Right hindlimb (tissue), 1 donor: ENCODE data around the gene ERFE.

ENCODE experiments used
- DNase-seq: peaks from one replicate; pipeline ENCODE4 v3.0.0-alpha.2; 2018

The ERFE gene

DNA sequence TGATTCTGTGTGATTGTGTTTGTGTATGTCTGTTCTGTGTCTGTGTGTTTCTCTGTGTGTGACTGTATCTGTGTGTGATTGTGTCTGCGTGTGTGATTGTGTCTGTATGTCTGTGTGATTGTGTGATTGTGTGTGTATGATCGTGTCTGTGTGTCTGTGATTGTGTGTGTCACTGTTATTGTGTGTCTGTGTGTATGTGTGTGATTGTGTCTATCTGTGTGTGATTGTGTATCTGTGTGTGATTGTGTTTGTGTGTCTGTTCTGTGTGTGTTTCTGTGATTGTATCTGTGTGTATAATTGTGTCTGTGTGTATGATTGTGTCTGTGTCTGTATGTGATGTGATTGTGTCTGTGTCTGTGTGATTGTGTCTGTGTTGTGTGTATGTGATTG is 32.0 kb upstream of the ERFE start:
- DNase-seq = no peak

DNA sequence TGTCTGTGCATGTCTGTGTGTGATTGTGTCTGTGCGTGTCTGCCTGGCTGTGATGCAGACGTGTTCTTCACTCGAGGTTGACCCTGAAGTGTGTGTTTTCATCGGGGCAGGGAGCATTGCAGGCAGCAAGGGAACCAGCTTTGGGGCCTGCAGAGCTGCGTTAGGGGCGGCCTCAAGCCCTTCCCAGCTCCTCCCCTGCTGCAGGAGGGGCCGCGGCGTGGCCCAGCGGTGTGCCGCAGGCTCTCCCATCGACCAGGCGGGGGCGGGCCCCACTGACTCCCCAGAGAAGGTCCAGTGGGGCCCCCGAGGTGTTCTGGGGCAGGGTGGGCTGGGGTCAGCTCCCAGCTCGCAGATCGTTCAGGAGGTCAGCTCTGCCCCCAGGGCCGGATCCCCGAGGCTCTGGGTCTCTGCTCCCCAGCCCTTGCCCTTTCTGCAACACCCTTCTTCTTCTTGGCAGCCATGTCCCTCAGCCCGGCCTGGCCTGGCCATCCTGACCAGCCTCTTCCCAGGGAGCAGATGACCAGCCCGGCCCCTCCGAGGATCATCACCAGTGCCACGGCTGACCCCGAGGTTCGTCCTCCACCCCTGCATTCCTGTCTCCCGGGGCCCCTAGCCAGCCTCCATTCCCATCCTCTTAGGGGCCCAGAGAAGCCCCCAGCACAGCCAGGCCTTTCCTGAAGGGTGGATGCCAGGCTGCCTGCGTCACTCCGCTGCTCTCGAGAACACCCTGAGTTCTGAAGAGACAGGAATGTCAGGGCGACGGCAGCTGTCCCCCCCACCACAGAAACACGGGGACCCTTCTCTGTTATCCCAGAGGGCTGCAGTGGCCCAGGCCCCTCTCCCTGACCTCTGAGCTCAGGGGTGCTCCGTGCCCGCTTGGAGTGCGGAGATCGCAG is 31.4 kb upstream of the ERFE start:
- peak; percentile 80 for DNase-seq

DNA sequence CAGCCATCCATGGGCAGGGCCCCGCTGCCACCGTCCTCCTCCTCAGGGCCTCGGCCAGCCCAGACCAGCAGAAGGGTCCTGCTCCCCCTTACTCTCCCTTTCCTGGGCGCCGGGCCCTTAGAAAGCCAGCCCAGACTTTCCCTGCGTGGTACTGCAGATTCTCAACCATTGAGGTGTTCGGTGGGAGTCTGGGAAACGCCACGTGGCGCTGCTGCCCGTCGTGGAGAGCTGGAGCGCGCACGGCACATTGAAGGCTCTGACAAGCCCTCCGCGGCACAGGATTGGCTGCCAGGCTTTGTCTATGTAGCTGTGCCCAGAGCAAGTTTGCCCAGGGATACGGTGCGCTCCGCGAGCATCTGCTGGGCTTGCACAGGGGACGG is 30.7 kb upstream of the ERFE start:
- DNase-seq = no peak

DNA sequence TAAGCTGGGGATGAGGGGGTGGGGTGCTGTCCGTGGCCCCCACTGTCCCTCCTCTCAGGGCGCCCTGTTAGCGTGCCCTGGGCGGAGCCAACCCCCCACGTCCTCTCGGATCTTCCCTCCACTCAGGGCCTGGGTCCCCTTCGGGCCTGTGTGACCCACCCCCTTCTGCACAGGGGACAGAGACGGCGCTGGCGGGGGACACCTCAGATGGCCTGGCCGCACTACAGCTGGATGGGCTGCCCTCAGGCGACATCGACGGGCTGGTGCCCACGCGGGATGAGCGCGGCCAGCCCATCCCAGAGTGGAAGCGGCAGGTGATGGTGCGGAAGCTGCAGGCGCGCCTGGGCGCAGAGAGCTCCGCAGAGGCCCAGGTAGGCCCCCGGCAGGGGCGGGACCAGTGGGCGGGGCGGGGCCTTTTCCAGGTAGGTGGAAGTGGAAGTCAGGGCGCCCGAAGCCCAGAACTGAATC is 30.2 kb upstream of the ERFE start:
- DNase-seq = peak; percentile 22

DNA sequence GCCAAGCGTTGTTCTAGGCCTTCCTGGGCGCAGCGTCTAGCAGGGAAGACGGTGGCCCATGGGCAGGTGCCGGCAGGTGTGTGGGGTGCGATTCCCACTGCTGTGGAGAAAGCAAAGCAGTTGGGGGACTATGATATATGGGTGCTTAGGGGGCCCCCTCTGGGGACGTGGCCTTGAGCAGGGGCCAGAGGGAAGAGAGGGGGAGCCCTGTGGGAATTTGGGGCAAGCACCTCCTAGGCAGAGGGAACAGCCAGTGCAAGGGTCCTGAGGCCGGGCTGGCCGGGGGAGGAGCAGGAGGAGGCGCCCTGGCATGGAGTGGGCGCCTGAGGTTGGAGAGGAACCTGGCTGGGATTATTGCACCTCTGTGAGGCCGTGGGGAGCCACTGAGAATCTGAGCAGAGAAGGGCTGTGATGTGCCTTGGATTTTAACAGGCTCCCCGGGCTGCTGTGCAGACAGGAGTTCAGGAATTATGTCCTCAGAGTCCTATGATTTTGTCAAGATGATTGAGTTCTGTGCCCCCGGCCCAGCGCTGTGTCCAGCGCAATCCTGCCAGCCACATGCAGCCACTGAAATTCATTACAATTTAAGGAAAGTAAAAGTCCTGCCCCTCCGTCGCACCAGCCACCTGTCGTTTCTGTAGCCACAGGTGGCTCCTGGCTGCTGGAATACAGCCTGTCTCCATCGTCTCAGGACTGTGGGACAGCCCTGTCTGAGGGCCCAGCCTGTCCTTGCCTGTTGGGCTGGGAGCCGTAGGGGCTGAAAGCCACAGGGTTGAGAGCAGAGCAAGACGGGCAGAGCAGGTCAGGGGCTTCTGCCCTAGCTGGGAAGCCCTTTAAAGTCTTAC is 29.4 kb upstream of the ERFE start:
- DNase-seq = peak; percentile 15

DNA sequence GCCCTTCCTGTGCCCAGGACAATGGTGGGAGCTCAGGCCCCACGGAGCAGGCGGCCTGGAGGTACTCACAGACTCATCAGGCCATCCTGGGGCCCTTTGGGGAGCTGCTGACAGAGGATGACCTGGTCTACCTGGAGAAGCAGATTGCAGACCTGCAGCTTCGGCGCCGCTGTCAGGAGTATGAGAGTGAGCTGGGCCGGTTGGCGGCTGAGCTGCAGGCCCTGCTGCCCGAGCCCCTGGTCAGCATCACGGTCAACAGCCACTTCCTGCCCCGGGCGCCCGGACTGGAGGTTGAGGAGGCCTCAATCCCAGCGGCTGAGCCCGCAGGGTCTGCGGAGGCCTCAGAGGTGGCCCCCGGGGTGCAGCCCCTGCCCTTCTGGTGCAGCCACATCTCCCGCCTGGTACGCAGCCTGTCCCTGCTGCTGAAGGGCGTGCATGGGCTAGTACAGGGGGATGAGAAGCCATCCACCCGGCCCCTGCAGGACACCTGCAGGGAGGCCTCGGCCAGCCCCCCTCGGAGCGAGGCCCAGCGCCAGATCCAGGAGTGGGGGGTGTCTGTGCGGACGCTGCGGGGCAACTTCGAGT is 28.6 kb upstream of the ERFE start:
- DNase-seq = peak; percentile 7

DNA sequence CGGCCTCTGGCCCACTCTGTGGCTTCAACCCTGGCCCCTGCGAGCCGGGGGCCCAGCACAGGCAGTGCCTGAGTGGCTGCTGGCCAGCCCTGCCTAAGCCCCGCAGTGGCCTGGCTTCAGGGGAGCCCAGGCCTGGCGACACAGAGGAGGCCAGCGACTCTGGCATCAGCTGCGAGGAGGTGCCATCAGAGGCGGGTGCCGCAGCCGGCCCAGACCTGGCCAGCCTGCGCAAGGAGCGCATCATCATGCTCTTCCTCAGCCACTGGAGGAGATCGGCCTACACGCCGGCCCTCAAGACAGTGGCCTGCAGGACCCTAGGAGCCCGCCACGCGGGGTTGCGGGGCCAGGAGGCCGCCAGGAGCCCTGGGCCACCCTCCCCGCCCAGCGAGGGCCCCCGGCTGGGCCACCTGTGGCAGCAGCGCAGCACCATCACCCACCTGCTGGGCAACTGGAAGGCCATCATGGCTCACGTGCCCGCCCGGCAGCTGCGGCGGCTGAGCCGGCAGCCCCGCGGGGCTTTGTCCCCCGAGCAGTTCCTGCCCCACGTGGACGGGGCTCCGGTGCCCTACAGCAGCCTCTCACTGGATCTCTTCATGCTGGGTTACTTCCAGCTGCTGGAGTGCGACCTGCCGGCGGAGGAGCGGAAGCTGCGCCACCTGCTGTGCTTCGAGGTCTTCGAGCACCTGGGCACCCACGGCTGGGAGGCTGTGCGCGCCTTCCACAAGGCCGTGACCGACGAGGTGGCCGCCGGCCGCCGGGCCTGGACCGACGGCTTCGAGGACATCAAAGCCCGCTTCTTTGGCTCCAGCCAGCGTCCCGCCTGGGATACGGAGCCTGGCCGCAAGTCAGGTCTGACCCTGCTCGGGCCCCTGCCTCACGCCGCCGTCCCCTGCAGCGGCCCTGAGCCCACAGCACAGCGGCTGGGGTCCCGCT is 27.8 kb upstream of the ERFE start:
- DNase-seq = peak; percentile 13

DNA sequence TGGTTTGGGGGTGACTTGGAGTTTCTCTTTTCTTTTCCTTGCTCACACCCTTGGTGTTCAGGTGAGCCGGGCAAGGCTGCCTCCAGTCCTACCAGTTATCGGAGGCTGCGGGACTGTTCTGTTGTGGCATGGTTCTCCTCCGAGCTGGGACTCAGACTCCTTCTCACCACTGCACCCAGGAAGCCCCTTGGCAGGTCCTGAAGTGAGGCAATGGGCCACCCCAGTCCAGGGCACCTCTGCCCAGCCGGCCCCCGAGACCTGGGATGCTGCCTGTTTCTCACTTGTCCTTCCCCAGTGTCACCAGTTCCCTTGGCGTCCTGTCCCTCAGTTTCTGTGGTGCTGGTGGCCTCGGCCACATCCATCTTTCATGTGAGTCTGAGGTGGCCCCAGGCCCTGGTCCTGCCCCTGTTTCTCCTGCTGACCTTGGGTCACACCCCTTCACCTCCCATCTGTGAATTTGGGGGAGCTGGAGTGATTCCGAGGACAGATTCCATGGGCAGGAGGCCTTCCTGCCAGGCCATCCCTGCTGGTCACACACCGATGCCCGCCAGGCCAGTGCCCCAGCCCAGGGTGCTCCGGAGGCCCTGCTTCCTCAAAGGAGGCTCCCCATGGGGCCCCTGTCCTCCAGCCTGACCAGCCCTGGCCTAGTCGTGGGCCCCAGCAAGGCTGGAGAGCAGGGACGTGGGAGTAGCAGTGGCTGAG is 26.9 kb upstream of the ERFE start:
- peak; percentile 15 for DNase-seq

DNA sequence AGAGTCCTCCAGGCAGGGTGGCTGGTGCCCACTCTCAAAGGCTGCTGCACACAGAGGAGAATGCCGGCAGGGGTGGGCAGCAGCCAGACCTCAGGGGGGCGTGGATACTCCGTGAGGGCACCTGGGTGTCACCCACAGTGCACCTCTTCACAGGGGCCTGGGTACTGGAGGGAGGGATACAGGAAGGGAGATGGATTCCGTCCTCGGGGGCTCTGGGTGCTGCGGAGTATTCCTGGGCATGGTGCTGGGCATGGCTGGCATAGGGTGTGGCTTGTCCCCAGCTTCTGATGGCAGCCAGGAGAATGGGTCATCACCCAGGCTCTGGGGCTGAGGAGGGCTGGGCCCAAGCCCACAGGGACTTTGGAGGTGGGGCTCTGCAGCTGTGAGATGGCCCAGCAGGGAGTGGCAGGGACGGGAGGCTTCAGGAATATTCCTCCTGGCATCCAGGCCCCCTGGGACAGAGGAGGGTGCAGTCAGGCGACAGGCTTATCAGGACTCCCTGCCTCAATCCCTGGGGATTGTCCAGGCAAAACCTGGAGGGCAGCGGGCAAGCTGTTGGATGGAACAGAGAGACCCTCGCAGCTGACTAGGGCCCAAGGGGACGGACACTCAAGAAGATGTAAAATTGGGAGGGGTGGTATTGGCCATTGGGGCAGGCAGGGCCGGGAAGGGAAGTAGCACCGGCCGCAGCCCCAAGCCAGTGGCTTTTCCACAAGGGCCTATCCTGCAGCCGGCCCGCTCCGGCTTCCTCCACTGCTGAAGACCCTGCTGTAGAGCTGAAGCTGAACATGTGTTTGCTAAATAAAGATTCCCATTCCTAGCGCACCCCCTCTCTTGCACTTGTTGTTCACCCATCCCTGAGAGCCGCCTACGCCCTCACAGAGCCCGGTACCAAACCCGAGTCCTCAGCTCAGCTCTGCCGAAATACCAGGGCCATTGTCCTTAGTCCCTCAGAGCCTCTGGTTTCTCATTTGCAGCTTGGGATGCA is 26.0 kb upstream of the ERFE start:
- peak; percentile 16 for DNase-seq

DNA sequence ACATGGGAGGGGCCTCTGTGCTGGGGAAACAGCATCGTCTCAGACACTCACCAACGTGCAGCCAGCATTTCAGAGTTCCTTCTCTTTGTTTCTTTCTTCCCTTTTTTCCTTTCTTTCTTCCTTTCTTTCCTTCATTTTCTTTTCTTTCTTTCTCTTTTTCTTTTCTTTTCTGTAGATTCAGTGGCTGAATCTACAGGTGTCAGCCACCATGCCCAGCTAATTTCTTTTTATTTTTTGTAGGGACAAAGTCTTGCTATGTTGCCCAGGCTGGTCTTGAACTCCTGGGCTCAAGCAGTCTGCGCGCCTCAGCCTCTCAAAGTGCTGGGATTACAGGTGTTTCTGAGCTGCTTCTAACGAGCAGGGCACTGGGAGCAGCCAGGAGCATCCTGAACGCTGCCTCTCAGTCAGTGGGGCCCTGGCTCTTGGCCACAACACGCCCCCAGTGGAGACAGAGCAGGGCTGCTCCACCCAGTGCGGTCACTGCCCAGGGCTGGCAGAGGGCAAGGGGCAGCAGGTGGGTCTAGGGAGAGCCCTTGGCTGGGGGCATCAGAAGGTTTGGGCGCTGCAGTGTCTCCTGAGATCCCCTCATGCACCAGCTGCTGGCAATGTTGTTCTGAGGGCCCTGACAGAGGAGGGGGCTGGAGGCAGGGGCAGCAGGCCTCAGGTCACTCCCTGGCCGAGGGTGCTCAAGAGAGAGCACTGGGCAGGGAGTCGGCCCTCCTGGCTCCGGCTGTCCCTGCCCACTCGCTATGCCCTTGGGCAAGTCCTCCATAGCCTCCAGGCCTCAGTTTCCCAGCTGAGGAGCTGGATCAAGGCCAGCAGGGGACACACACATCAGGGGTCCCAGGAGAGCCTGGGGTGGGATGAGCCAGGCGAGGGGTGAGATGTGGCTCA is 25.0 kb upstream of the ERFE start:
- DNase-seq = peak; percentile 20

DNA sequence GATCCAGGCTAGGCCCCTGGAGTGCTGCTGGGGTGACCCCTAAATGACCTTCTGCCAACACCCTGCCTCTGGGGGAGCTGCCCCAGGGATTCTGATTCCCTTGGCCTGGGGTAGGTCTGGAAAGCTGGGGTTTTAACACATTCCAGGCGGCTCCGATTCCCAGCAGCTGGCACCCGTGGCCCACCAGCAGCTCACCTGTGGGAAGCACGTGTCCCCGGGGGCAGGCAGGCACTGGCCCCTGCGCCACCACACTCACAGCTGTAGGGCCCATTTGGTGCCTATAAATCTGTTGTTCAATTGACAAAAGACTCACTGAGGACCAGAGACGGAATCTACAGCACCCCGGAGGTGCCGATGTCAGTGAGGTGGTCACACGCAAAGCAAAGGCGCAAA is 24.4 kb upstream of the ERFE start:
- DNase-seq = no peak

DNA sequence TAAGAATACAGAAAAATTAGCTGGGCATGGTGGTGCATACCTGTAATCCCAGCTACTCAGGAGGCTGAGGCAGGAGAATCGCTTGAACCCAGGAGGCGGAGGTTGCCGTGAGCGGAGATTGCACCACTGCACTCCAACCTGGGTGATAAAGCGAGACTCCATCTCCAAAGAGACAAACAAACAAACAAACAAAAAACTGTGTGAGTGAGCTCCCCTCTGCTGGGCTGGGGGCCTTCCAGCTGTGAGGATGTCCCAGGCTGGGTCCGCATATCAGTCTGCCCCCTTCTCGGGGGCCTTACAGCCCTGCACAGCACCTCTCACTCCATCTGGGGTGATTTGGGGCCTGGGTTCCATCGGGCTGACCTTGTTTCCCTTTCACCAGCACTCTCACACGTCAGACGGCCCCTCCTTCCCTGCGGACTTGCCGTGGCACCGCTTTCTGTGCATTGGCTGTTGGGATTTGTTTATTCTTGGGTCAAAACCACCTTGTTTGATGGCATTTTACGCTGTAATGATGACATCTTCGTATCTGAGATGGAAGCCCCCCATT is 23.1 kb upstream of the ERFE start:
- no peak for DNase-seq

DNA sequence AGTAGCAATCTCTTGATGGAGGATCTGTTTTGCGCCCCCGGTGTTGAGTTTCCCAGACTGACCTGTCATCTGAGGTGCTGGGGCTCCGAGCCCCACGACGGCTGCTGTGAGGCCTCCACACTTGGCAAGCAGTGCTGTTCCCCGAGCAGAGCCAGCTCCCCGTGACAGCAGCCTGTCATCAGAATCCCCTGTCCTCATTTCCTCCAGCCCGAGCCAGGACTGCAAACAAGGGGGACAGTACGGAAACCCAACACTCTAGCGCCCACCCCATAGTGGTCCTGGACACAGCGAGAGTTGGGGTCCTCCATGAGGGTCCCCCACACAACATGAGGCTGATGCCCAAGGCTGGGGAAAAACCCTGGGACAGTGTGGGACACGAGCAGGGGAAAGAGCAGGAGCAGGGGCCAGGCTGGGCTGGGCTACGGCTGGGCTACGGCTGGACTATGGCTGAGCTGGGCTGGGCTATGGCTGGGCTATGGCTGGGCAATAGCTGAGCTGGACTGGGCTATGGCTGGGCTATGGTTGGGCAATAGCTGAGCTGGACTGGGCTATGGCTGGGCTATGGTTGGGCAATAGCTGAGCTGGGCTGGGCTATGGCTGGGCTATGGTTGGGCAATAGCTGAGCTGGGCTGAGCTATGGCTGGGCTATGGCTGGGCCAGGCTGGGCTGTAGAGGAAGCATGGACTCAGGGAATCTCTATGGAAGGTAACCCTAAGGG is 21.8 kb upstream of the ERFE start:
- DNase-seq = no peak

DNA sequence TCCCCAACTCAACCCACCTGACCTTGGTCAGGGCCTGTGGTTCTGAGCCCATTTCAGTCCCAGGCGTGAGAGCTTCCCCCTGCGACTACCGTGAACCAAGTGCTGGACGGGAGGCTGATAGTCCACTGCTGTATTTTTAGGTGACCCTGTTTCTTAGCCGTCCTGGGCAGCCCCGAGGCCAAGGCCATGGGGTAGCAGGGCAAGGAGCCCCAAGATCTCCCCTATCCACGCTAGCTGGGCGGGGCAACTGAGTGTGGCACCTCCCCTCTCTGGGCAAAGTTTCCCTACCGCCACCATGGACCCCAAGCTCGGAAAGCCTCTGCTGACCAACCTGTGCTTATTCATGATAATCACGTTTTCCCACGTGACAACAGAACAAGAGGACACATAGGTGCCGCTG is 20.9 kb upstream of the ERFE start:
- no peak for DNase-seq

DNA sequence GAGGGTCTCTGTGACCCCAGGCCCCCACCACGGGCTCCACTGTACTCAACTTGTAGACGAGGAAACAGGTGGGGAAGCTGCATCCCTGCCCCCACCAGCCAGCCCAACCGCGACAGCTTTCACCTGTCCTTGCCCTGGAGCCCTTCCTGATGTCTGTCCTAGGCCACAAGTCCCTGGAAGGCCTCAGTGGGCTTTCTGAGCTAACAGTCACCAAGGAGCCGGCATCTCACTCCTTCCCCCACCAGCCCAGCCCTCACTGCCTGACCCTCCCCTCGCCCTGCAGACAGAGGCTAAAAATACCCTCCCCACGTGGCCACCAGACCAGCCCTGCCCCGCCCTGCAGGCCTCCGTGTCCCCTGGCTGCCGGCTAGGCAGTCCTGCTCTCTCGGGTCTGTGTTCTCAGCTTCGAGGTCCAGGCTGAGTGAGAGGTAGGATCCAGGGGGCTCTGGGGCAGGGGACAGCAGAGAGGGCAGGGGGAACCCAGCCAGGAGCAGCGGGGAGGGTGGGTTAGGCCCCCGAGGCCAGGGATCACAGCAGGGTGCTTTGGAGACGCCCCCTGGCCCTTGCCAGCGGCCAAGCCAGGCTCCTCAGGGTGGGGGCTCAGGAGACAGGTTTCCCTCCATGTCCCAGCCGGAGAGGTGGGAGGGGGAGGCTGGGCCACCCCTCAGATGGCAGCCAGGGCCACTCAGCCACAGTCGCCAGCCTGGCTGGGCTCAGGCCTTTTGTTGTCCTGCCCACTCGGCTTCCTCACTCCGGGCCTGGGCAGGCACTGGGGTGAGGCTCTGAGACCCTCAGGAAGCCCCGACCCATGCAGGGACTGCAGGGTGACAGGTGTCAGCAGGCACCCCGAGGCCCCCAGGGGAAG is 20.2 kb upstream of the ERFE start, which contains the start of gene KLHL30:
Gene KLHL30 (plus strand): TSS at position 338 of the 865 bp plus-strand sequence. CDS start 2,087 bp downstream, outside the sequence.
- peak; percentile 64 for DNase-seq

DNA sequence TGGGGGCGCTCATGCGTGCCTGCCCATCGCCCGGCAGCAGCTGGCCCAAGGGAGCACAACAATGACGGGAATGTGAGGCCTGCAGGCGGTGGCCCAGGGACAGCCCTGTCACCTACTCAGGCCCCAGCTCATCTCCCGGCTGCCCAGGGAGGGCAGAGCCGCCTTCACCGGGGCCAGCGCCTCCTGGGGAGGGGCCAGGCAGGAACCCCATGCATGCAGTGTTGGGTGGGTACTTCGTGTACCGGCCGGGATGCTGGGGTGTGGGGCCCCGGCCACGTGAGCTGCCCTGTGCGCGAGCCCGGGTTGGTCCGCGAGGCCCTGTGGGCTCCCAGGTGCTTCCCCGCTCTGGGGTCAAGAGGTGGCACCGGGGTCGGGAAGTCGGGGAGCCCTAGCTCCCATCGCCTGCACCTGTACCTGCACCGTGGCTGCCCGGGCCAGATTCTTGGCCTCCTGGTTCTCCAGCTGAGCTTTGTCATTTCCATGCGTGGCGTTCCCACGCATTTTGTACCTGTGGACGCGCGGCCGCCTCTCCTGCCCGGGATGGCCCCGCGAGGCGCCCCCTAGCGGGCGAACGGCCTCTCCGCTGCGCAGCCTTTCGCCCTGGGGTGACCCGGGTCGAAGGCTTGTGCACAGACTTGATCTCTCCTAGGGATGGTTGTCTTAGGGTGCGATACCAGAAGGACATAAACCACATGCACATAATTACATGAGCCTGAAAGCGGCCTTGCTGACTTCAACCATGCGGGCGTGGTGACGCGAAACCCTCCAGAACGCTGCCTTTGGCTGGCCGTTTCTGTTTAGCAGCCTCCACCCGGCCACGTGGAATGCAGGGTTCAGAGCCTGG is 19.4 kb upstream of the ERFE start:
- DNase-seq = no peak
